ENCODE results near the gene DUOX1.

The DUOX1 gene

GRCh38 chr15:45089712-45090373 lies 40.0 kb upstream of the DUOX1 start:
- no peaks in the 10 kb centered on the region for H3K36me3 ChIP-seq (ENCODE audit: insufficient read depth, low read length)
- TF ChIP-seq EZH2phosphoT487 (IDR thresholded peaks at IDR 0.05; ENCODE audit: borderline replicate concordance): no peak
- no peak for TF ChIP-seq CTCF (conservative IDR thresholded peaks at IDR 0.05; ENCODE audit: low read length)
- H3K27me3 ChIP-seq (ENCODE audit: insufficient read depth, low read length, poor library complexity, severe bottlenecking): no peaks in the 10 kb centered on the region
- no peak overlapping the region for H3K4me2 ChIP-seq (ENCODE audit: low read depth, low read length, poor library complexity, severe bottlenecking)
- no peaks in the 10 kb centered on the region for H3K79me2 ChIP-seq (ENCODE audit: insufficient read depth, low read length)
- H3K9me3 ChIP-seq (ENCODE audit: insufficient read depth, low read depth, low read length): no peaks in the 10 kb centered on the region
- no peak overlapping the region for H2AFZ ChIP-seq (ENCODE audit: low read length)
- H3K9me2 ChIP-seq (replicated peaks; ENCODE audit: low read depth, low read length): no peaks in the 10 kb centered on the region
- H3K9ac ChIP-seq (ENCODE audit: low read depth, low read length, poor library complexity, severe bottlenecking): no peak overlapping the region
- H3K4me3 ChIP-seq (ENCODE audit: low read length, poor library complexity, severe bottlenecking): no peak overlapping the region
- H3K4me1 ChIP-seq (ENCODE audit: insufficient read depth, low read length, poor library complexity, severe bottlenecking): no peaks in the 10 kb centered on the region
- no peaks in the 10 kb centered on the region for H3F3A ChIP-seq (ENCODE audit: low read depth)
- H4K20me1 ChIP-seq (ENCODE audit: insufficient read depth, low read length, poor library complexity, severe bottlenecking): no peaks in the 10 kb centered on the region

DNA sequence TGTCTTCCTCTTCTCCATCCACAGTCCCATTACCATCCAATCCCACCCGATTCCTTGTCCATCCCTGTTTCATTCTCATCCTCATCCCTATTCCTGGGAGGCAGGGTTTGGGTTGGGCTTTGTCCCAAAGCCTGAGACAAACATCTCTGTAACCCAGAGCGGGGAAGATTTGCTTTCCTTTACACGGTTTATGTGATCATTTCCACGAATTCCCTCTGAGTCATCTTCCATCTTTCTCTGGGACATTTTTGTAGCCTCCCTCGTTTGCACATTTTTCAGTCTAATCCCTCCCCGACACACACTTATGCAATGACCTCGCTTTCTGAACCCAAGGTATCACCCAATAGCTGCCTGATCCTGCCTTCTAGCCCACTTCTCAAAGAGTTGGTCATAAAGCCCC lies 38.6 kb upstream of the DUOX1 start:
- Histone ChIP-seq H3K27me3 (ENCODE audit: insufficient read depth, low read length, poor library complexity, severe bottlenecking) (no peaks in the 10 kb centered on the region), H2AFZ (ENCODE audit: low read length) (no peak overlapping the region), H3K36me3 (ENCODE audit: insufficient read depth, low read length) (no peaks in the 10 kb centered on the region), H3K4me2 (ENCODE audit: low read depth, low read length, poor library complexity, severe bottlenecking) (no peak overlapping the region), H3K4me3 (ENCODE audit: low read length, poor library complexity, severe bottlenecking) (no peak overlapping the region), H3K9me2 (replicated peaks; ENCODE audit: low read depth, low read length) (no peaks in the 10 kb centered on the region), H3K9ac (ENCODE audit: low read depth, low read length, poor library complexity, severe bottlenecking) (no peak overlapping the region), H4K20me1 (ENCODE audit: insufficient read depth, low read length, poor library complexity, severe bottlenecking) (no peaks in the 10 kb centered on the region), H3F3A (ENCODE audit: low read depth) (no peaks in the 10 kb centered on the region), H3K9me3 (ENCODE audit: insufficient read depth, low read depth, low read length) (no peaks in the 10 kb centered on the region), H3K79me2 (ENCODE audit: insufficient read depth, low read length) (no peaks in the 10 kb centered on the region), H3K4me1 (ENCODE audit: insufficient read depth, low read length, poor library complexity, severe bottlenecking) (no peaks in the 10 kb centered on the region)
- TF ChIP-seq CTCF (conservative IDR thresholded peaks at IDR 0.05; ENCODE audit: low read length) (no peak), EZH2phosphoT487 (IDR thresholded peaks at IDR 0.05; ENCODE audit: borderline replicate concordance) (no peak)

DNA sequence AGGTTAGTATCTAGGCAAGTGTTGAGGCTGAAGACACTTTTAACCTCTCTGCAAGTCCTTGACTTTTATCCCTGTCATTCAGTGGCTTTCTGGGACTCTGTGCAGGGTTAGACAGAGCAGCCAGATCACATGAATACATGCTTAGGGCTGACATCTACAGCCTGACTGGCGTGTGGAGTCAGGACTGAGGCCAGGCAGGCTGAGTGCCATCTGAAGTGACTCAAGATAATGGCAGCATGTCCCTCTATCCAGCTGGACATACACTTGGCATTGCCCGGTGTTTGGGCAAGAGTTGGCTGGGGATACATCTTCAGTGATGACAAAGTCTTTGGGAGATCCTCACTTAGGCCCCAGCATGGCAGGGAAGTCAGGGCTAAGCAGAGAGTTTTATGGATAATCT lies 38.2 kb upstream of the DUOX1 start:
- no peaks in the 10 kb centered on the region for H3K9me2 ChIP-seq (replicated peaks; ENCODE audit: low read depth, low read length)
- no peak overlapping the region for H3K4me2 ChIP-seq (ENCODE audit: low read depth, low read length, poor library complexity, severe bottlenecking)
- no peaks in the 10 kb centered on the region for H4K20me1 ChIP-seq (ENCODE audit: insufficient read depth, low read length, poor library complexity, severe bottlenecking)
- H3K4me3 ChIP-seq (ENCODE audit: low read length, poor library complexity, severe bottlenecking): no peak overlapping the region
- H3K9me3 ChIP-seq (ENCODE audit: insufficient read depth, low read depth, low read length): no peaks in the 10 kb centered on the region
- no peak for TF ChIP-seq EZH2phosphoT487 (IDR thresholded peaks at IDR 0.05; ENCODE audit: borderline replicate concordance)
- no peak for TF ChIP-seq CTCF (conservative IDR thresholded peaks at IDR 0.05; ENCODE audit: low read length)
- H2AFZ ChIP-seq (ENCODE audit: low read length): no peak overlapping the region
- H3K27me3 ChIP-seq (ENCODE audit: insufficient read depth, low read length, poor library complexity, severe bottlenecking): no peaks in the 10 kb centered on the region
- no peaks in the 10 kb centered on the region for H3F3A ChIP-seq (ENCODE audit: low read depth)
- H3K79me2 ChIP-seq (ENCODE audit: insufficient read depth, low read length): no peaks in the 10 kb centered on the region
- no peak overlapping the region for H3K9ac ChIP-seq (ENCODE audit: low read depth, low read length, poor library complexity, severe bottlenecking)
- H3K4me1 ChIP-seq (ENCODE audit: insufficient read depth, low read length, poor library complexity, severe bottlenecking): no peaks in the 10 kb centered on the region
- no peaks in the 10 kb centered on the region for H3K36me3 ChIP-seq (ENCODE audit: insufficient read depth, low read length)
